K562 (cell line): ENCODE measurements around the gene JAKMIP1. TPM values are rescaled to one million over a fixed set of nuclear protein-coding genes. Genes with fewer than 3 reads are reported as not detected.
A peak's percentile ranks its signal among the peaks of the same experiment; 100 is the strongest.

Source experiments
- ATAC-seq: fragments of 200-7000 bp; cut with Tn5 transposase; 3 replicates; pipeline ENCODE4 v1.9.1; 2020; ENCODE audit warnings: moderate library complexity
- BruUV-seq: library from RNA; stranded (reverse); fragments of 400-500 nt; replicated peaks from 2 replicates; lab custom pipeline; 2021; lab: Mats Ljungman, UMichigan
- CTCF ChIA-PET: fragments of 300-600 bp; formaldehyde crosslinking; extraction: SDS; loops from one replicate; lab custom pipeline; 2021; ENCODE audit warnings: low intra/inter-chr PET ratio; lab: Yijun Ruan, JAX
- POLR2A ChIA-PET: fragments of 300-600, 350-650 bp; sonication (Branson Sonifier 250); formaldehyde crosslinking; extraction: SDS; loops from one replicate; lab custom pipeline; 2021; ENCODE audit warnings: antibody characterized with exemption, inconsistent platforms; lab: Yijun Ruan, JAX
- DNase-seq, 4 experiments: peaks; one replicate each; pipeline versions ENCODE4 v3.0.0 to v3.0.0-alpha.2; 2011 to 2018; ENCODE audit warnings: low spot score in 3 of 4, mixed read lengths in 3 of 4; ENCODE audit errors: extremely low read depth in 1 of 4
- FAIRE-seq: peaks from 2 replicates; lab custom pipeline; 2011; peaks lifted over from hg19 to GRCh38; lab: Jason Lieb, UNC
- H2AFZ ChIP-seq: 2 replicates; pipeline ENCODE4 v1.6.0; 2011; ENCODE audit warnings: low read depth, low read length, control low read depth, inconsistent platforms
- H3K27ac ChIP-seq: fragments of 200-600 bp; 3 replicates; pipeline ENCODE4 v1.8.0; 2011; ENCODE audit warnings: low read depth, mild to moderate bottlenecking, control low read depth, inconsistent platforms, low read length, moderate library complexity, mixed read lengths; ENCODE audit errors: extremely low read depth
- H3K27me3 ChIP-seq, 2 experiments: fragments of 300-600 bp in 1 of 2; 2 replicates in 1 of 2; 3 replicates in 1 of 2; pipeline versions ENCODE4 v1.6.0 to v1.8.0; 2011; ENCODE audit warnings: inconsistent platforms in 2 of 2, low read length in 2 of 2, mild to moderate bottlenecking in 1 of 2, mixed read lengths in 1 of 2, moderate library complexity in 1 of 2; ENCODE audit not compliant: control insufficient read depth in 2 of 2, insufficient read depth in 2 of 2
- H3K36me3 ChIP-seq: fragments of 300-600 bp; 3 replicates; pipeline ENCODE4 v1.8.0; 2011; ENCODE audit warnings: mild to moderate bottlenecking, low read length, inconsistent platforms; ENCODE audit not compliant: control insufficient read depth, insufficient read depth
- H3K4me1 ChIP-seq, 2 experiments: fragments of 200-600 bp in 1 of 2; replicated peaks in 1 of 2; 2 replicates in 1 of 2; 3 replicates in 1 of 2; pipeline versions ENCODE4 v1.5.1 to v1.8.0; 2011; ENCODE audit warnings: inconsistent platforms in 2 of 2, low read length in 2 of 2, mild to moderate bottlenecking in 1 of 2, mixed read lengths in 1 of 2, moderate library complexity in 1 of 2; ENCODE audit not compliant: control insufficient read depth in 2 of 2, insufficient read depth in 2 of 2
- H3K4me2 ChIP-seq: 2 replicates; pipeline ENCODE4 v1.6.1; 2011; ENCODE audit warnings: low read length, control low read depth, inconsistent platforms, mixed read lengths; ENCODE audit not compliant: insufficient read depth
- H3K4me3 ChIP-seq: fragments of 200-600 bp; sonication (generic), shearing (Covaris generic); 2 replicates; pipeline ENCODE4 v1.5.1; 2016; ENCODE audit warnings: control low read depth, inconsistent platforms
- H3K79me2 ChIP-seq: fragments of 200-600 bp; 3 replicates; pipeline ENCODE4 v1.8.0; 2011; ENCODE audit warnings: low read length, inconsistent platforms; ENCODE audit not compliant: control insufficient read depth, insufficient read depth
- H3K9ac ChIP-seq, 2 experiments: 2 replicates each; pipeline versions ENCODE4 v1.6.0 to v1.6.1; 2011; ENCODE audit warnings: low read depth in 2 of 2, low read length in 2 of 2, control low read depth in 1 of 2, inconsistent platforms in 1 of 2, mild to moderate bottlenecking in 1 of 2, mixed read lengths in 1 of 2; ENCODE audit not compliant: insufficient read depth in 1 of 2
- H3K9me1 ChIP-seq: one replicate; pipeline ENCODE4 v1.6.0; 2011; ENCODE audit warnings: inconsistent platforms, mild to moderate bottlenecking, low read length, moderate library complexity; ENCODE audit not compliant: control insufficient read depth, insufficient read depth
- H3K9me3 ChIP-seq: replicated peaks from 2 replicates; pipeline ENCODE4 v1.5.1; 2011; ENCODE audit warnings: low read depth, low read length, inconsistent platforms; ENCODE audit not compliant: control insufficient read depth, insufficient read depth
- H4K20me1 ChIP-seq: replicated peaks from 2 replicates; pipeline ENCODE4 v1.6.1; 2011; ENCODE audit warnings: low read length, inconsistent platforms, mixed read lengths; ENCODE audit not compliant: control insufficient read depth, insufficient read depth
- C11orf30 ChIP-seq: fragments of 450-650 bp; IDR thresholded peaks from 2 replicates; pipeline ENCODE4 v1.6.1; 2016; ENCODE audit warnings: low read depth, mild to moderate bottlenecking
- HNRNPUL1 ChIP-seq: fragments of 200-400 bp; formaldehyde crosslinking; IDR thresholded peaks from 2 replicates; pipeline ENCODE4 v1.6.1; 2017; ENCODE audit warnings: low read length
- MAFG ChIP-seq: fragments of 450-650 bp; conservative IDR thresholded peaks from 2 replicates; pipeline ENCODE4 v1.6.1; 2016; ENCODE audit warnings: missing genetic modification characterization, missing compliant biosample characterization
- RAD51 ChIP-seq: fragments of 450-650 bp; IDR thresholded peaks from 2 replicates; pipeline ENCODE4 v1.7.1; 2016; ENCODE audit warnings: low read depth, mild to moderate bottlenecking, borderline replicate concordance
- RNF2 ChIP-seq: sonication (generic); IDR thresholded peaks from 2 replicates; pipeline ENCODE4 v1.6.1; 2016
- ZNF316 ChIP-seq: fragments of 450-650 bp; IDR thresholded peaks from 2 replicates; pipeline ENCODE4 v1.6.1; 2016
- ZNF75A ChIP-seq: fragments of 450-650 bp; formaldehyde crosslinking; IDR thresholded peaks from 2 replicates; pipeline ENCODE4 v1.4.0; 2020; ENCODE audit warnings: mild to moderate bottlenecking
- ZNF778 ChIP-seq: fragments of 450-650 bp; formaldehyde crosslinking; IDR thresholded peaks from 2 replicates; pipeline ENCODE4 v1.4.0; 2020; ENCODE audit warnings: mild to moderate bottlenecking, moderate library complexity
- ZSCAN29 ChIP-seq: fragments of 450-650 bp; IDR thresholded peaks from 2 replicates; pipeline ENCODE4 v1.6.1; 2017
- WGBS: fragments of 100-300 bp; shearing (Covaris generic); methylation state at CpG from one replicate; pipeline ENCODE4 v1.1.6; 2016; ENCODE audit warnings: low coverage, mixed read lengths; ENCODE audit not compliant: insufficient coverage; ENCODE audit errors: missing lambda C conversion rate; 5-methylcytosine and 5-hydroxymethylcytosine counted together
- in situ Hi-C: fragments of 300-500 bp; cut with MboI; formaldehyde crosslinking; loops from 4 replicates; pipeline ENCODE4 v1.15.0; 2018; ENCODE audit warnings: inconsistent platforms, mixed read lengths
- intact Hi-C: fragments of 100-400 bp; cut with micrococcal nuclease; formaldehyde crosslinking; loops from 2 replicates; pipeline ENCODE4 v1.14.2; 2022
- polyA plus RNA-seq, 8 experiments: library from polyadenylated mRNA; depleted of rRNA in 4 of 8; stranded (reverse) in 5 of 8; unstranded in 3 of 8; fragments of >200 nt; fragmentation: Nextera tagmentation in 2 of 8; fragmentation: Illumina TruSeq in 1 of 8; extraction: Ambion mirVana in 2 of 8; extraction: Trizol in 1 of 8; gene quantifications; 2 replicates each; pipeline versions ENCODE4 v1.2.1 to v1.2.3, GENCODE V29; 2011 to 2014; ENCODE audit warnings: inconsistent platforms in 1 of 8, missing spikeins in 1 of 8
- total RNA-seq, 7 experiments: library from RNA; depleted of rRNA in 6 of 7; stranded (reverse); fragments of >200 nt in 6 of 7; fragmentation: Illumina TruSeq in 2 of 7; extraction: Trizol in 2 of 7; gene quantifications; 2 replicates each; pipeline versions ENCODE4 v1.2.1 to v1.2.3, GENCODE V29; 2011 to 2021; ENCODE audit warnings: low replicate concordance in 1 of 7
- TF ChIP-seq, protein P1 (sequence below): fragments of 450-650 bp; IDR thresholded peaks from 2 replicates; pipeline ENCODE4 v1.6.1; 2016; ENCODE audit warnings: borderline replicate concordance

JAKMIP1 gene
- total and polyA plus RNA-seq, 9 of the 15 experiments (the other 6 are each of a cell fraction or from before 2014, with no cell fraction given): not detected

- no peak overlapping the region for H3K4me3 ChIP-seq
- 3% methylated on average over 10 of the region's 14 CpGs for WGBS
- in situ Hi-C loops: no loop called here
- H3K9me3 ChIP-seq: 0 out of 2 replicates have a peak, but pooled peaks cover 2% of the 10 kb centered on the region
- no peaks in the 10 kb centered on the region for H4K20me1 ChIP-seq
- TF ChIP-seq RAD51 (no peak), ZNF75A (CRISPR knock-in tag) (no peak), MAFG (tag) (0 out of 2 replicates have a peak, but pooled peaks have one; percentile 23), C11orf30 (peak; percentile 20; the same call in 1 of the 2 replicates), ZNF778 (no peak), ZSCAN29 (no peak), HNRNPUL1 (no peak), ZNF316 (peak; percentile 31; the same call in 1 of the 2 replicates), RNF2 (no peak)
- TF ChIP-seq, protein P1, sequence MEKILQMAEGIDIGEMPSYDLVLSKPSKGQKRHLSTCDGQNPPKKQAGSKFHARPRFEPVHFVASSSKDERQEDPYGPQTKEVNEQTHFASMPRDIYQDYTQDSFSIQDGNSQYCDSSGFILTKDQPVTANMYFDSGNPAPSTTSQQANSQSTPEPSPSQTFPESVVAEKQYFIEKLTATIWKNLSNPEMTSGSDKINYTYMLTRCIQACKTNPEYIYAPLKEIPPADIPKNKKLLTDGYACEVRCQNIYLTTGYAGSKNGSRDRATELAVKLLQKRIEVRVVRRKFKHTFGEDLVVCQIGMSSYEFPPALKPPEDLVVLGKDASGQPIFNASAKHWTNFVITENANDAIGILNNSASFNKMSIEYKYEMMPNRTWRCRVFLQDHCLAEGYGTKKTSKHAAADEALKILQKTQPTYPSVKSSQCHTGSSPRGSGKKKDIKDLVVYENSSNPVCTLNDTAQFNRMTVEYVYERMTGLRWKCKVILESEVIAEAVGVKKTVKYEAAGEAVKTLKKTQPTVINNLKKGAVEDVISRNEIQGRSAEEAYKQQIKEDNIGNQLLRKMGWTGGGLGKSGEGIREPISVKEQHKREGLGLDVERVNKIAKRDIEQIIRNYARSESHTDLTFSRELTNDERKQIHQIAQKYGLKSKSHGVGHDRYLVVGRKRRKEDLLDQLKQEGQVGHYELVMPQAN: no peak
- H3K36me3 ChIP-seq: no peaks in the 10 kb centered on the region
- no peak overlapping the region for H2AFZ ChIP-seq
- ChIA-PET POLR2A (no interaction called here), CTCF (no interaction called here)
- intact Hi-C loops: no loop called here
- H3K27ac ChIP-seq: no peak overlapping the region
- FAIRE-seq: no peak
- no peak overlapping the region for H3K9ac ChIP-seq
- H3K9me1 ChIP-seq: no peaks in the 10 kb centered on the region
- ATAC-seq: no peak
- no peak overlapping the region for H3K4me2 ChIP-seq
- H3K4me1 ChIP-seq: no peaks in the 10 kb centered on the region
- peaks cover 0 to 4% of the 10 kb centered on the region in 2 experiments; a peak in 1 of 5 replicates for H3K27me3 ChIP-seq
- no TSS peak for BruUV-seq
- no peak for DNase-seq
- H3K79me2 ChIP-seq: no peaks in the 10 kb centered on the region
Observed at GRCh38 chr4:5988086-5988845, 212.1 kb downstream of the JAKMIP1 start.
